GM18499 (cell line): ENCODE results near the gene MAP2K7.

Experiments
- ATAC-seq: cut with Tn5 transposase; IDR thresholded peaks from one replicate; pipeline ENCODE4 v1.9.1; 2021; ENCODE audit warnings: moderate number of reproducible peaks; ENCODE audit not compliant: insufficient read depth, unreplicated experiment

The MAP2K7 gene

DNA sequence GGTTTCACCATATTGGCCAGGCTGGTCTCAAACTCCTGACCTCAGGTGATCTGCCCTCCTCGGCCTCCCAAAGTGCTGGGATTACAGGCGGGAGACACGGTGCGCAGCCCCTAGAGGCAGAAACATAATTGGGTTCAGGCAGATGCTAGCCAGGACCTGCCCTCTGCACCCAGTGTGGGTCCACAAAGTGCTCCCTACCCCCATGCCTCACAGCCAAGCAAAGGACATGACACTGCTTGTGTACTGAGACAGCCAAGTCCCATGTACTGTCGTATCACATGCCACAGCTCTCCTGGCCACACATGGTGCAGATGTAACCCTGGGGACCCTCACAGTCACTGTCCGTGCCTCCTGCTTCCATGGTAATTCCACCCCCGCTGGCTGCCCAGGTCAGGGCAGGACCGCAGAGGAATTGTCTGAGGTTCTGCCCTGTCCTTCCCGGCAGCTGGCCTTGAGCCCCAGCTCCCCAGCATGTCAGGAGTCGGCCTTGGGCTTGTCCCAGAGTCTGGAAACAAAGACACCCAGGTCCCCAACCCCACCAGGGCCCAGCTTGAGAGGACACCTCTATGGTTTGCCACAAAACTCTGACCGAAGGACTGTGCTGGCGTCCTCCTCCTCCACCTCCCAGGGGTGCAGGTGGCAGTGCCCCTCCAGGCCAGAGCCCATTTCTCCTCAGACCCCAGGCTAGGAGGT, 37.1 kb upstream of the MAP2K7 start:
- ATAC-seq: no peak

DNA sequence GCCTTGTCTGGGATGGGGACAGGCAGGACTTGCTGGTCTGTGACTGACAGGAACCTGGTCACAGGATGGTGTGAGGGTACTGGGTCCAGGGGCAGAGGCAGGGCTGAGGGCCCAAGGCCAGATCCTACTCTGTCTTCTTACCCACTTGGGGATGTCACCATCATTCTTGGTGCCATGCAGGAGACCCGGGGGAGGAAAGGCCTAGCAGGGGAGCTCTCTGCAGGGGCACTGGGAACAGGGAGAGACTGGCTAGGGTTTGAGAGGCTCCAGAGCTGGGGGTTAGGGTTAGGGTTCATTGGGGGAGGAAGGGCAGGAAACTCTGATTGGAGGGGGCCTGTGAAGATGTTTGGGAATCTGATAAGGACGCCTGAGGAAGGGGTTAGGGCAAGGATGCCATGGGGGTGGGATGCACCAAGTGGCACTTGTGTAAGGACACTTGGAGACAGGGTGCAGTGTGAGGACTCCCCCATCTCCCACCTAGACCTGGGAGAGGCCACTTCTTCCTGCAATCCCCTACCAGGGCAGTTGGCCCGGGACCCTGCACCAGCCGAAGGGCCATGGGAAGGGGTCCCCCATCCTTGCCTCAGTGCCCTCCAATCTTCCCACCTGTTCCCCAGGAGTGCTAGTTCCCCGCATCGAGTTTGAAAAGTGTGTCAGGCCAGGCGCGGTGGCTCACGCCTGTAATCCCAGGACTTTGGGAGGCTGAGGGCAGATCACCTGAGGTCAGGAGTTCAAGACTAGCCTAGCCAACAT, 36.4 kb upstream of the MAP2K7 start:
- no peak for ATAC-seq

DNA sequence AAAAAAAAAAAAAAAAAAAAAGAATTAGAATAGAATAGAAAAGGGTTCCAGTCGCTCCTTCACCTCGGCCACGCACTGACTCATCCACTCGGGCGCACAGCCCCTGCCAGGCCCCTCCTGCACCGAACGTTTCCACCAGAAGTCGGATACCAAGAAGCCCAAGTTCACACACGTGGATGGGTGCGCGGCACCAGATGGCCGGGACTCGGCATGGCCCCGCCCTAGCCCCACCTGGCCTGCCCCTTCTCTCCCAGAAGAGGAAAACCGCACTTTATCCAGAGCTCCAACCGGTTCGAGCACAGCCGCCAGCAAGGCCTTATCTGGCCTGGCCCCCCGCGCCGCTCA, 35.4 kb upstream of the MAP2K7 start:
- ATAC-seq: no peak

DNA sequence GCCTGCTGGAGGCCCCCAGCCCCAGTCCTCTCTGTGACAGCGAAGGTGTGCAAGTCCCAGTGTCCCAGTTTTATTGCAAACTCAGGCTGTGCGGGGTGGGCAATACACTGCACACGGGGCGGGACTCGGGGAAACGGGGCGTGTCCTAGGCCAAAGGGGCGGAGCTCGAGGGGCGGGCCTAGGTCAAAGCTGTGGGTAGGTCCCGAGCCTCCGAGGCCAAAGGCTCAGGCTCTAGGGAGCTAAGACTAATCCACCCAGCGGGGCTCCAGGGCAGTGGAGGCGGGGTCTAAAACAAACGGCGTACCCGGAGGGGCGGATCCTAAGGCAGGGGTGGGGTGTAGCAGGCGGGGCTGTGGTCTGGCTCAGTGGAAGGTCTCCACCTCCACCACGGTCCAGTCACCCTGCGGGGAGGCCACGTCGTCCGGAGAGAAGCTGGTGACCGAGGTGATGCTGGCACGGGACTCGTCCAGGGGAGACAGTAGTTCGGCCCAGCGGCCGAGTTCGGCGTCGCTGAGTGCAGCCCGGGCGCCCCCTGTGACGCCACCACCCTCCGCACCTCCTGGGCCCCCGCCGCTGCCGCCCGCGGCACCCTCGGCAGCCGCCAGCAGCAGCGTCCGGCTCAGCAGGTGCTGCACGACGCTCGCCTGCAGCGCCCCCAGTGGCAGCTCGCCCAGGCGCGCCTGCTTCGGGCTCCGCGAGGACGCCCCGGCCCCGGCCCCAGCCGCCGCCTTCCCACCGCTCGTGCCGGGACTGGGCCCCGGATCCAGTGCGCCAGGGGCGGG, 34.8 kb upstream of the MAP2K7 start:
- ATAC-seq: no peak

DNA sequence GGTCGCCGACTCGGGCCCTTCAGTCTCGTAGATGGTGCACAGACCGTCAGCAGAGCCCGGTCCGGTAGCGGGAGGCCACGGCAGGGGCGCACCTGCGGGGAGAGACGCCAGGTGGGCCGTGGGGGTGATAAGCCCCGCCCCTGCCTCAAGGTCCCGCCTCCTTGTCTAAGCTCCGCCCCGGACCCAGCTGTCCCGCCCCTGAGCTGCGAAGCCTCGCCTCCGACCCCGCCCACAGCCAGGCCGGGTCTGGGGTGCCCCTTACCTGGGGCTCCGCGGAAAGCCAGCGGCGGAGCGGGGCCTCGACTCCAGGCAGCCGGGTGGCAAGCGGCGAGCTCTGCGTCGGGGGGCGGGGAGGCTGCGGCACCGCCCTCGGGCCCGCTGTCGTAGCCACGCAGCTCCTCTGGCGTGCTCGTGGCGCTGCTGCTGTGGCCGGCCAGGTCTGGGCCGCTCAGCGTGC, 34.2 kb upstream of the MAP2K7 start:
- no peak for ATAC-seq

DNA sequence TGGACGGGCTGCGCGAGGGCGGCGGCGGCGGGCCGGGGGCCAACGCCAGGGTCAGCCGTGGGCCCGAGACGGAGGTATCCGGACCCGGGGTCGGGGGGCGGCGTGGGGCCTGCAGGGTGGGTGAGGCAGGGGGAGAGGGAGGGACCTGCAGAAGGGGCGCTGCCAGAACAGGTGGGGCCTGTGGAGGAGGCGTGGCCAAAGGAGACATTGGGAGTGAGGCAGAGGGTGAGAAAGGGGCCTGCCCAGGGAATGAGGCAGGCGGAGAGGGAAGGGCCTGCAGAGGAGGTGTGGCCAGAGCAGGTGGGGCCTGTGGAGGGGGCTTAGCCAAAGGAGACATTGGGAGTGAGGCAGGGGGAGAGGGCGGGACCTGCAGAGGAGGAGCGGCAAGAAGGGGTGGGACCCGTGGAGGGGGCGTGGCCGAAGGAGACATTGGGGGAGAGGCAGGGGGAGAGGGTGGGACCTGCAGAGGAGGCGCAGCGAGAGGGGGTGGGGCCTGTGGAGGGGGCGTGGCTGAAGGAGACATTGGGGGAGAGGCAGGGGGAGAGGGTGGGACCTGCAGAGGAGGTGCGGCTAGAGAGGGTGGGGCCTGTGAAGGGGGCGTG, 33.7 kb upstream of the MAP2K7 start:
- ATAC-seq: no peak

DNA sequence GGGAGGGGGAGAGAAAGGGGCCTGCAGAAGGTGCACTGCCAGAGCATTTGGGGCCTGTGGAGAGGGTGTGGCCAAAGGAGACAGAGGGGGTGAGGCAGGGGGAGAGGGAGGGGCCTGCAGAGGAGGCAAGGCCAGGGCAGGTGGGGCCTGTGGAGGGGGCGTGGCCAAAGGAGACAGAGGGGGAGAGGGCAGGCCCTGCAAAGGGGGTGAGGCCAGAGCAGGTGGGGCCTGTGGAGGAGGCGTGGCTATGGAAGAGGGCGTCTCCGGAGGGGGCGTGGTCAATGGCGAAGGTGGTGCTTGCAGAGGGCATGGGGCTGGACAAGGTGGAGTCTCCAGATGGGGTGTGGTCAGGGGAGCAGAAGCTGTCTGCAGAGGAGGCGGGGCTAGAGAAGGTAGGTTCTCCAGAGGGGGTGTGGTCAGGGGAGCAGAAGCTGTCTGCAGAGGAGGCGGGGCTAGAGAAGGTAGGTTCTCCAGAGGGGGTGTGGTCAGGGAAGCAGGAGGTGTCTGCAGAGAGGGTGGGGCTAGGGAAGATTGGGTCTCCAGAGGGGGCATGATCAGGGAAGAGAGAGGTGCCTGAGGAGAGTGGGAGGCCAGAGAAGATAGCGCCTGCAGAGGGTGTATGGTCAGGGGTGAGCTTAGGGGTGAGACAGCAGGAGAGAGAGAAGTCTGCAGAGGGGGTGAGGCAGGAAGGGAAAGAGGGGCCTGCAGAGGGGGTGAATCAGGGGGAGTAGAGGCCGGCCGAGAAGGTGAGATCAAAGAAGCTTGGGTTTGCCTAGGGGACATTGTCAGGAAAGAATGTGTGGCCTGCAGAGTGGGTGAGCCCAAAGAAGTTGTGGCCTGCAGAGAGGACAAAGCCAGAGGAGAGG, 32.9 kb upstream of the MAP2K7 start:
- ATAC-seq: no peak

DNA sequence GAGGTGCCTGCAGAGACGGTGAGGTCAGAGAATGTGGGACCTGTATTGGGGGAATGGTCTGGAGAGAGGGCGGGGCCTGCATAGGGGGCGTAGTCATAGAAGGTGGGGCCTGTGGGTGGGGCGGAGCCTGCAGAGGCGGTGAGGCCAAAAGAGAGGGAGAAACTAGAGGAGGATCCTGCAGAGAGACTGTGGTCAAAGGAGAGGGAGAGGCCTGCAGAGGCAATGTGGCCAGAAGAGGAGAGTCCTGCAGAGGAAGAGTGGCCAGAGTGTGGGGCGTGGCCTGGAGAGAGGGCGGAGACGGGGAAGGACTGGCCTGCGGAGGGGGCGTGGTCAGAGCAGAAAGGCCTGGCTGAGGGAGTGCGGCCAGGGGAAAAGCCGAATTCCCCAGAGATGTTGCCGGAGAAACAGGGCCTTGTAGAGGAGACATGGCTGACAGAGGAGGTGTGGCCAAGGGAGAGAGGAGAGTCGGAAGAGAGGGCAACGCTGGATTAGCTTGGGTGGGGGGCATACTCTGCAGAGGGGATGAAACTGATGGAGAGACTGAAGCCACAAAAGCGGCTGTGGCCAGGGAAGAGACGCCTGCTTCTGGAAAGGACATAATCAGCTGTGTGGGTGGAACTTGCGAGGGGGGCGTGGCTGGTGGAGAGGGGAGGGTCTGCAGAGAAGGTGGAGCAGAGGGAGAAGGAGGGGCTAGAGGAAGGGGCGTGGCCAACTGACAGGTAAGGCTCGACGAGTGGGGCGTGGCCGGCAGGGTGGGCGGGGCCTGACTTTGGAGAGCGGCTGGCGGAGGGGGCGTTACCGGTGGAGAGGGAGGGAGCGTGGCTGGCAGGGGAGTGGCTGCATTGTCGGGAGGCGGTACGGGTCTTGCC, 32.0 kb upstream of the MAP2K7 start:
- ATAC-seq: no peak

DNA sequence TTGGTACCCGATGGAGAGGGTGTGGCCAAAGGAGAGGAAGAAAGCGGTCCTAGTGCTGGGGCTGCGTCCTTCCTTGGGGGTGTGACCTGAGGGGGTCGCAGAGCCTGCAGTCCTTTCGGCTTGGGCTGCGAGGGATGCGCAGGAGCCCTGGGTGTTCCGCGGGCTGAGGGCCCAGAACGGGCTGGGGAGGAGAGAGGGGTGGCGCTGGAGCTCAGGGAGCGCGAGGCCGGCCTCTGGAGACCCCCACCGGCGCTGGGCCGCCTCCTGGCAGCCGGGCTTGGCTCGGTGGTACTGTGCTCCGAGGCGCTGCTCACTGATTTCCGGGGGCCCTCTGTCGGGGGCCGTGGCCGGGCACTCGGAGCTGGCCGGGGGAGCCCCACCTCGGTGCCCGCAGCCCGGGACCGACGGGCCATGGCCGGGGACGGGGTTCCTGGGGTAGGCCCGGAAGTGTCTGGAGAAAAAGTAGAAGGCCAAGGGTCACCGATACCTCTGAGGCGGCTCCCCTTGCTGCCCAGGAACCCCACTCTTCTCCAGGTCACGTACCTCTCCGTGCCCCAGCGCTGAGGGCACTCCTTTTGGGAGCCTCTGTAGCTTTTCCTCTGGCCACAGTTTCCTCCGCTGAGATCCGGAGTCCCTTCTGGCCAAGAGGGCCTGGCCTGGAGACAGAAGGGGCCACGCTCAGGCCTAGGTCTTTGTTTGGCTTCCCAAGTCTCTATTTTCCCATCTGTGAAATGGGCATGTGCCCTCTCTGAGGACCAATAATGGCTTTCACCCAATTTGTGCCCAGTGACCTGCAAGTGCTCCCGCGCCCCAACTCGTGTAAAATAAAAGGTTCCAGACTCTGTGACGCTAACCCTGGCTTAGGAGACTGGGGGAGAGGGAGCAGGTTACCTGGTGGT, 31.1 kb upstream of the MAP2K7 start:
- no peak for ATAC-seq

DNA sequence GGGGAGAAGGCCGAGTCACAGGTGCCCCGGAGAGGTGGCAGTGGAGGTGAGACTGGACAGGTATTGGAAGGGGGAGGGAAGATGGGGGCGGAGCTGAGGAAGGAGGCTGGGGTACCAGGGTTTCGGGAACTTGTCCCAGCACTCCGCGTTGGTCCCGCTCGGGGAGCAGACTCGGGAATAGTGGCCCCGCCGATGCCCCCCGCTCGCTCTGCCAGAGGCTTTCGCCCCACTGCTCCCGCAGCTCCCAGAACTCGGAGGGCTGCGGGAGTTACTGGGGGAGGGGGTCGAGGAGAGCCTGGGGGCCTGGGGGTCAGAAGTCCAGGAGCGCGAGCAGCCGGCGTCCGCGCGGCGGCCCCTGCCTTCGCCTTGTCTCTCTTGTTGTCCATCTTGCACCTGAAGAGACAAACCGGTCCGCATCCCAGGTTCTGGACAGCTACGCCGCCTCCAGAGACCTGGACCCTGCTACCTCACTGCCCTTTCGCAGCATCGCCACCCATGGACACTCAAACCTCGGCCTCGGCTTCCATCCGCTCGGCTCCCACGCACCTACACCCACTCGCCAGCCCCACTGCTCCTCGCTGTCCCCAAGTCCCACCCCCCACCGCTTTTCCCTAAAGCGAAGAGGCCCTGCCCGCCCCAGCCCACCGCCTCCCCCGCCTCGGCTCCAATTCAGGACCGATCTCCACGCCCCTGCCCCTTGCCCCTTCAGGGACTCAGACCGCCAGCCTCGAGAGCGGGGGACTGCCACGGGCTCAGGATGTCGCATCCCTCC, 30.2 kb upstream of the MAP2K7 start:
- no peak for ATAC-seq

DNA sequence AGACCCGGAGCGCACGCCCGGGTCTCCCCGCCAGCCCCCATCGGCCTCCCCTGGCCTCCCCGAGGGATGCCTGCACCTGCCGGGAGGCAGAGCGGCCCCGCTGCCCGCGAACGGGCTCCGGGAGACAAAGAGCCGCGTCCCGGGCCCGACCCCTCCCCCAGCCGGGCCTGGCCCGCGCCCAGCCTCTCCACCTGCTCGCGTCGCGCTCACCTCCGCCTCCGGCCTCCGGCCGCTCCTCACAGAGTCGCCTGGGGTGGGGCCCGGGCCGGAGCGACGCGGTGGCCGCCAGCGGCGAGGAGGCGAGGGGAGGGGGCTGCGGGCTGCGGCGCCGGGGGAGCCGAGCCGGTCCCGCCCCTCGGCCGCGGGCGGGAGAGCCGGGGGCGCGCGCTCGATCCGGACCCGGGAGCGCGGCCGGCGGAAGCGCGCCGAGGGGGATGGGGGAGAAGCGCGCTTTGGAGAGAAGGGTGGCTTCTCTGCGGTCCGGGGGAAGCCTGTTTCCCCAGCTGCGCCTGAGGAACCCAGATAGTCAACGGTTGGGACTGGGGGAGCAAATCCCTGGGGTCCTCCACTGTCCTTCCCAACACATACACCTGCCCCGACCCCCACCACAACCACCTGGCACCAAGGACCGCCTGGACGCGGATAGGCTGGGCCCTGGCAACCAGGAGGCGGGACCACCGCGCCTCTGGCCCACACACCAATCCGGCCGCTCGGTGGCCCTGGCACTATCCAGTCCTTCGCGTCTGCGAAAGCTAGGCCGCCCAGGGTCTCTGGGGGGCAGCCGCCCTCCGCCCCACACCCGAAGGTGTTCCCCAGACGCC, 29.4 kb upstream of the MAP2K7 start, which contains the start of gene PRR36:
Gene PRR36 (minus strand): TSS at position 315 of the 821 bp plus-strand sequence. CDS start 701 bp downstream, outside the sequence.
- no peak for ATAC-seq

DNA sequence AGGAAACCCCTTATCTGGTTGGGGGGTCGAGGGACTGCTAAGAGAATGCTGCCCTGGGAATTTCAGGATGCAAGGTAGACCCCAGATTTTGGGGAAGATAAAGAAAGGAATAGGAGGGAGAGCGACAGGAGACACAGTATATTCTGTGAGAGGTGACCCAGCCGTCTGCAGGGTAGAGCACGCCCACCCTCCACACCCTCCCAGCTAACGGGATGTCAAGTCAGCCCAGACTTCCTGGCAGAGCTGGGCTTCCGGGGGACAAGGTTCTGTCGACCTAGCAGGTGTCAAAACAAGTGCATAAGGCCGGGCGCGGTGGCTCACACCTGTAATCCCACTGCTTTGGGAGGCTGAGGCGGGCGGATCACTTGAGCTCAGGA, 28.8 kb upstream of the MAP2K7 start:
- no peak for ATAC-seq

DNA sequence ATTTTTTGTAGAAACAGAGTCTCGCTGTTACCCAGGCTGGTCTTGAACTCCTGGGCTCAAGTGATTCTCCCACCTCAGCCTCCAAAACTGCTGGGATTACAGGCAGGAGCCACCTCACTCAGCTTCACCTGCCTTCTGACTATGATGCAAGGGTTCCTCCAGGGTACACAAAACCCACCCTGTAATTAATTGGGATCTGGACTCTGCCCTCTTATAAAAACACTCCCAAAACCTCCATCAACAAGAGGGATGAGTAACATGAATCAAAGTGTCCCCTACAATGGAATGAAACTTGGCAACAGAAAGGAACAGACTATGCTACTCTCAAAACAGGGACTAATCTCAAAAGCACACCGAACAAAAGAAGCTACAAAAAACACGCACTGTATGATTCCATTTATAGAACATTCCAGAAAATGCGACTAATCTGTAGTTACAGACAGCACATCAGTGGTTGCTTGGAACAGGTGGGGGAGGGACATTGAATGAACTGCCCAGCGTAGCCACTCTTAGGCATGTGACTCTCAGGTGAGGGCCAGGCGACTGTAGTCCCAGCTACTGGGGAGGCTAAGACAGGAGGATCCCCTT, 26.3 kb upstream of the MAP2K7 start:
- no peak for ATAC-seq

DNA sequence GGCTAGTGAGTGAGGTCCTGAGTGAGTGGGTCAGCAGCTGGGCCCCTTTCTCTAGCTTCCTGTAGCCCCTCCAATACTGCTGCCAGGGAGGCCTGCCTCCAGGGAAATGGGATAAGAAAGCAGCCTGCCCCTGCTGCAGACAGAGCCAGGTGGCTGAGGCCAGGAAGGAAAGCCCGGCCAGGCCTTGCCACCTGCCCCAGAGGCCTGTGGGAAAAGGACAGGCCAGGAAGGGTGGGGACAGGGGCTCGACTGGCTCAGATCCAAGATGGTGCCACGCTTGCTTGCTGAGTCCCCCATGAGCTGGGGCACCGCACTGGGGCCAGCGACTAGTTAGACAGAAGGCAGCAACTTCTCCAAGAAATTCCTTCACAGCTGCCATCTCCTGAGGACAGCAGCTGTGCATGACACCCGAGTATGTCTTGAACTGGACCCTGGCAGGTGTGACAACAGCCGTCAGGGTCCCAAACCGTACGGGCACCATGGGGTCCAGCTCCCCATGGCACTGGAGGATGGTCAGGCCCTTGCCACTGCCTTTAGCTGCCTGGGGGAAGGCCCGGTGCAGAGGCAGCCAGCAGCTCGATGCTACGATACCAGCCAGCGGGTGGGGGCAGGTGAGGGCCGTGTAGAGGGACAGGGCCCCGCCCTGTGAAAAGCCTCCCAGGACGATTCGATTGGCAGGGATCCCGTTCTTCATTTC, 24.4 kb upstream of the MAP2K7 start:
- no peak for ATAC-seq

DNA sequence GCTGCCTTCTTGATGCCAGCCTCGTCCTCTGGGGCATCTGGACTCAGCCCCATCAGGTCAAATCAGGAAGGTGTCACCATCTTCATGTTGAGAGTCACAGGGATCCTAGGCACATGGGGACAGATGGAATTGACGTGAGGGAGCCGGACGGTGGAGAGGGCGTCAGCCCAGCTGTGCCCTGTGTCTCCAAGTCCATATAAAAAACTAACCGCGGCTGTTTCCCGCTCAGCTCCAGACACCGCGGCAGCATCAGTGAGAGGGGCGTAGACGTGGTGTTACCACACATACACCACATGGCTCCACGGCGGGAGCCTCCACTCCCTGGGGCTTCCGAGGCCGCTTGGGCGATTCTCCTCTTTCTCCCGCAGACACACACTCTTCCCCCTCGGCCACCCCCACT, 23.8 kb upstream of the MAP2K7 start:
- no peak for ATAC-seq
